NCI-H1092 (cell line): ENCODE measurements around the gene PHACTR3.
"Not testable (repeated sequence)": the region's sequence is repeated elsewhere in the genome, so short reads cannot be mapped to it uniquely, and the experiment has no call there.

ENCODE experiments used
- DNase-seq: peaks from one replicate; lab custom pipeline; 2025; lab: John Stamatoyannopoulos, UW

Gene PHACTR3

GRCh38 chr20:59603781-59604541, at the start of gene PHACTR3:
Gene PHACTR3 (plus strand): TSS chr20:59604540. CDS start chr20:59605015, 475 bp downstream.
- no peak for DNase-seq

- DNase-seq, result not testable (repeated sequence)
Observed at GRCh38 chr20:59557733-59558529, 46.4 kb upstream of the PHACTR3 start.

- no peak for DNase-seq
Observed at GRCh38 chr20:59559024-59559817, 45.1 kb upstream of the PHACTR3 start.

GRCh38 chr20:59559863-59560262, 44.5 kb upstream of the PHACTR3 start:
- no peak for DNase-seq

GRCh38 chr20:59560588-59561227, 43.6 kb upstream of the PHACTR3 start:
- no peak for DNase-seq

DNA sequence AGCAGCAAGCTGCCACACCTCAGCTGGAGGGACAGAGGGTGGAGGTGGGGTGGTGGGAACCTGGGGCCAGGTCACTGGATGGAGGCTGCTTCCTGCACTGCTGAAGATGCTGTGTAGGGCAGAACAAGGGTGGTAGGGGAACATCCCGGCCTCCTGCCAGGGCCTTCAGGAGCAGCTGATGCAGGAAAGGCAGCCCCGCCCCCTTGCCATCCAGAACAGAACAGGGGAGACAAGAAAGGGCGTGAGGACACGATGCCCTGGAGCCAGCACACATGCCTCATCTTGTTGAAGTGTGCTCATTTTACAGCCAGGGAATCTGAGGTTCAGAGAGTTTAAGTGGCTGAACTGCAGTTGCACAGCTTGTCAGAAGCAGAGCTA, 43.1 kb upstream of the PHACTR3 start:
- DNase-seq, result no peak

DNA sequence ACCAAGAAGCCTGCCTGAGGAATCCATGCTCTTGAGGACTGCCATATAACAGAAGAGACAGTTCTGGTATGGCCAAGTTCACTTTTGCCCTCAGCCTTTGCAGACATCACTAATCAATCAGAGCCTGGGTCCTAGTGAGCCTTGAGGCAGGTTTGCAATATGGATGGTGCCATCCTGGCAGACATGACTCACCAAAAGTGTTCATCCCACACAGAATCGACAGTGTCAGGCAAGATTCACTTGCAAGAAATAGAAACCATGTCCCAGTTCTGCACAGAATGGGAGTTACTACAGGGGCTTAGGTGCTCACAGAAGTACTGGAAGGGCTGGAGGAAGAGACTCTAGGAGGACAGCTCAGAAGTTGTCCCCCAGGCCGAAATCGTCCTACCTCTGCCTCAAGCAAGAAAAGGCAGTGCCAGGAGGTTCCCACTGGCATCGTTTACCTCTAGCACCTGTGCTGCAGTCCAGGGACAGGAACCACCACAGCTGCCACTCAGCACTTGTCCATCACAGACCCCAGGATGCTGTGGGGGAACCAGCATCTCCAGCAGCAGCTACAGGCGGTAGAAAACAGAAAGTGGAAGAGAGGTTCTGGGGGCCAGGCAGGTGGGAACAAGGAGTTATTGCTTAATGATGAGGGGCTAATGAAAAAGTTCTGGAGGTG, 42.6 kb upstream of the PHACTR3 start:
- no peak for DNase-seq

GRCh38 chr20:59564171-59564570, 40.2 kb upstream of the PHACTR3 start:
- no peak for DNase-seq

GRCh38 chr20:59564943-59565342, 39.4 kb upstream of the PHACTR3 start:
- no peak for DNase-seq

DNA sequence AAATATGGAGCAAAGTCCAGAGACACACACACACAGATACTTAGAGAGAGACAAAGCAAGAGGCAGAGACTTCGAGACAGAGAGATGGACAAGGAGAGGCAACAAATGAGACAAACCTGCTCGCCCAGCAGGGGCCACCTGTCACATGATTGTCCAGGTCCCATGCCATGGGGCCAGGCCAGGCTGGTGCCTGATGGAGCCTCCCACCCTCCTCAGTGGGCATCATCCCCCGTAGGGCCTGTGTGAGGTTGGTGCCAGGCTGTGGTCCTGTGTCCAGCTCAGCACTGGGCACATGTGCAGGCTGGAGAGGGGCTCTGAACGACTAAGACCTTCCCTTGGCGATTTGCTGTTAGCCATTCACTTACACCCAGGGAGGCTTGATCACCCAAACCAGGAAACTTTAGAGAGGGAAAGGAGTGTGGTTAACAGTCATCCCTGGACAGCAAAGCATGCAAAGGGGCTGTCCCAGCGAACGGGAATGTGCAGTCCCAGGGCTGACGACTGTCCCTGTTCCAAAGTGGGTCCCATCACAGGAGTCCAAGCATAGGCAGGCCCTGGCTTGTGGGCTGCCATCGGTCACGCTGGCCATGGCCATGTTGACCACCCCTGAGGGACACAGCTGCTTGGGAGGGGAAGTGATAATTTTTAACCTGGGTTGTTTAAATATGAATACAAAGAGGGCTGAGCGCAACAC, 38.4 kb upstream of the PHACTR3 start:
- no peak for DNase-seq

- no peak for DNase-seq
Observed at GRCh38 chr20:59566631-59567524, 37.5 kb upstream of the PHACTR3 start.

DNA sequence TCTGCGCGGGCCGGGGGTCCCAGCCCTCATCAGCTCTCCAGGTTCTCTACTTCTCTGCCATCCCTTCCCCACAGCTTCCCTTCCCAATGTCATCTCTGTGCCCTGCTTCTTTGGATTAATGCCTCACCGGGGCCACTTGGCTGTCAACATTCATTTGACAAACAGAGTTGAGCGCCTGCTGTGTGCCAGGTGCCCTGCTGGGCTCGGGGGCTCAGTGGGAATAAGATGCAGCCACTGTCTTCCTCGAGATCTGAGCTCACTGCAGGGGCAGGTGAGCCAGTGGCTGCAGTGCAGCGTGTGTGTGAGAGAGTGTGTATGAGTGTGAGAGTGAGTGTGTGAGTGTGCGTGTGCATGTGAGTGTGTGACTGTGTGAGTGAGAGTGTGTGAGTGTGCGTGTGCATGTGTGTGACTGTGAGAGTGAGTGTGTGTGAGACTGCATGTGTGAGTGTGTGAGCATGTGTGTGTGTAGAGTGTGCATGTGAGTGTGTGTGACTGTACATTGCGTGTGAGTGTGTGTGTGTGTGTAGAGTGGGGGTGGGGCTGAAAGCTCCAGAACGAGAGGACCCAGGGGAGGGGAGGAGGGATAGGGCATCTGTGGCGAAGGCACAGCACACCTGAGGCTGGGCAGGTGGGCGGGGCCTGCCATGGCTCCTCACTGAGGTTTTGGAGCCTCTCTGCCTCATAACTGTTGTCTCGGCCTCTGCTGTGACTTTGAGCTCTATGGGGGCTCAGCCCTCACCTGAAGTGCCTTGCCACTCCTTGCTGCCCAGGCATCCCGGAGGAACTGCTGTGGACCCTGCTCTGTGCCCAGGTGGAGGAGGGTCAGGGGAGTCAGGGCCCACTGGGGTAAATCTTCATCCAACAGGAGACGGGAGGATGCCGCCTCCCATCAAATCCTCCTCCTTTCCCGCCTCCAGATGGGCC, 36.5 kb upstream of the PHACTR3 start:
- DNase-seq, result no peak

DNA sequence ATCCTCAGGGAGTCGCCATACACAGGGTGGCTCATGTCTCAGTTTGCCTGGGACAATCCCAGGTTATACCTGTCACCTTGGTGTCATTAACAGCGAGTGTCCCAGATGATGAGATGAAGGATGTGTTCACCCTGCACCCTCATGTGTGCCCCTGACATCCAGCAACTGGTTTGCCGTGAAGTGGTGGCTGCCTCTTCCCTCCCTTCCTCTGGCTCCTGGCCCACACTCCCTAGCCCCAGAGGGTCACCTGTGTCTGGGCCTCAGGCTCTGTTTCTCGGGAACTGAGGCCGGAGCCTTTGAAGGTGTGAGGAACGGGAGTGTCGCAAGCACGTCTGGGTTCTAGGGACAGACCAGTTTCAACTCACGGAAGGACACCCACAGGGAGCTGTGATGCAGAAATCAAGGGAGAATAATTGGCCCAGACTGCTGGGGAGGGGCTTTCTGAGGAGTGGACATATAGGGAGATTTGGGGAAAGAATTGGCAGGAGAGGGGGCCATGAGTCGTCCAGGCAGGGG, 35.8 kb upstream of the PHACTR3 start:
- no peak for DNase-seq

- no peak for DNase-seq
Observed at GRCh38 chr20:59569305-59569704, 35.0 kb upstream of the PHACTR3 start.

DNA sequence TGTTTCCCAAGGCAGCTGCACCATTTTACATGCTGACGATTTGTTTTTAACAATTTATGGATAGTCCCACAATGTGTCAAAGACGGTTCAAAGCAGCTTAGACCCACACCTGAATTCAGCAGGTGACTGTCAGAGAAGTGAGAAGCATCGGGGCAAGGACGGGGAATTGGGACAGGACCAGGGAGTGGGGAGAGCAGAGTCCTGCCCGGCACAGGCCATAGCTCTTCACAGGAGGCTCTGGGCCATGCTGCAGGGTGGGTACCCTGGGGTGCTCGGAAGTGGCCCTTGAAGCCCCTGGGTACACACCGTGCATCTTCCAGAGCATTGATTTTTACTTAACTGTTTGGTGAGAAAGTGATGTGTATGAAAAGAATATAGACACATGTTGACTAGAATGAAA, 33.2 kb upstream of the PHACTR3 start:
- DNase-seq, result no peak

DNA sequence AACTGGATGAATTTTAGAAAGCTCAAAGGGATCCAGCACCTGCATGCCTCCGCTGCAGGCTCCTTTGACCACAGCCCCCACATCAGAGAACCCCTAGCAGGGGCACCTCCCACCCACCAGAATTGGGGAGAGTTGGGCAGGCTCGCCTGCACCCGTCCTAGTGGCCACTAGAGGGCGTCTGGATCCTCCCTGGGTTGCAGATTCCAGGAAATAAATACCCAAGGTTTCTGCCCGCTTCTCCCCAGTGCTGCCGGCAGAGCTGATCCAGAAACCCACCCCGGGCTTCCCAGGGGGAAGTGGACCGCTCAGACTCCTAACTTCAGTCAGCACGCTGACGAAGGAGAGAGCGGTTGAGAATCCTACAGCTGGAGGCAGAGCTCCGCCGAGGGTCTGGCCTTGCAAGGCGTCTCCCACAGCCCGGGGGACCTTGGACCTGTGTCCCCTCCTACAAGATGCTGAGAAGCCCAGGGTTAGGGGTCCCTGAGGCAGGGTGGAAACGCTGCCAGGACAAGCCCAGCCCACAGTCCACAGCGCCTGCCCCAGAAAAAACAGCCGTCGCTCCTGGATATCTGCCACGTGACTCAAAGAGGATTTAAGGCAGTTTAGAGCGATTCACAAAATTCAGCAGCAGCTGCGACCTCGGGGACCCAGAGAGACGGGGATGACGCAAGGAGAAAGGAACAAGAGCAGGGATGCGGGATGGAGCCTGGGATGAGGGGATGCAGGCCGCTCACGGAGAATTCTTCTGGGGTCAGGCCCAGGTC, 32.6 kb upstream of the PHACTR3 start:
- DNase-seq, result peak; percentile 14

DNA sequence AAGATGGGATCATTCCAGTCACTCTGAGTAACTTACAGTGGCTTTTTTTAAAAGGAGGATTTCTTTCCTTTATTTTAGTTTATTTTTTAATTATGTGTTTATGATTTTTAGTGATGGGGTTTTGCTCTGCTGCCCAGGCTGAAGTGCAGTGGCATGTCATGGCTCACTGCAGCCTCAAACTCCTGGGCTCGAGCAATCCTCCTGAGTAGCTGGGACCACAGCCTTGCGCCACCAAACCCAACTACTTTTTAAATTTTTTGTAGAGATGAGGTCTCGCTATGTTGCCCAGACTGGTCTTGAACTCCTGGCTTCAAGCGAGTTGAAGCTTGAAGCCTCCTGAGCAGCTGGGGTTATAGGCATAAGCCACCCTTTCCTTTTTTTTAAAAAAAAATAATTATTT, 31.8 kb upstream of the PHACTR3 start:
- DNase-seq, result no peak

DNA sequence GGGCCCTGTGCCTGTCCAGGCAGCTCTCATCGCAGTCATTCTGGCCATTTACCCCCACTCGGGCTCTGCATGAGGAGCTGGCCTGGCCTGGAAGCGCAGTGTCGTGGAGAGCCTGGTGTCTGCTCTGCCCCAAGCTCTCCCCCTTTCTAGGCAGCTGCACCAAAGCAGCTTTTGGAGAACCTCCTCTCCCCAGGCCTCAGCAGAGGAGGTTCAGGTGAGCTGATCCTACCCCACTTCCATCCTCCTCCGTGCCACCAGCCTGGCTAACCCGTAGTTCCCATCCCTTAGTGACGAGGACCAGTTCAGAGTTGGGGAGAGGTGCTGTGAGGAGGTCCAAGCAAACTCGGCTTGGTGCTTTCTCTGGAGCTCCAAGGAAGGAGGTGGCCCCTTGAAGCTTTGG, 30.5 kb upstream of the PHACTR3 start:
- no peak for DNase-seq
